Measurements from ENCODE around the gene ALDH3B2.

ALDH3B2 gene

DNA sequence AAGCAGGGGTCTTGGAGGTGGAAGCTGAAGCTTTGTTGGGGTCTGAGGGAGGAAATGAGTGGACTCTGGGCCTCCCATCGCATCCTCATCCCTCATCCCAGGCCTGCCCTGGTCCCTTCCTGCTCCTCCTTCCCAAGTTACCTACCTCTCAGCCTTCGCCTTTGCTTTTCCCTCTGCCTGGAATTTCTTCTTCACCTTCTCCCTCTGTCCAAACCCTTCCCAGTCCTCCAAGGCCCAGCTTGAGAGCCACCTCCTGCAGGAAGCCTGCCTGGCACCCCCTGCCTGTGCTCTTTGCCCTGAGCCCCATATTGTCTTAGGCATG, 42.6 kb downstream of the ALDH3B2 start:
- TF ChIP-seq ZNF239 (tag by site-specific recombination; IDR thresholded peaks at IDR 0.05): no peak
- TF ChIP-seq, protein P1, sequence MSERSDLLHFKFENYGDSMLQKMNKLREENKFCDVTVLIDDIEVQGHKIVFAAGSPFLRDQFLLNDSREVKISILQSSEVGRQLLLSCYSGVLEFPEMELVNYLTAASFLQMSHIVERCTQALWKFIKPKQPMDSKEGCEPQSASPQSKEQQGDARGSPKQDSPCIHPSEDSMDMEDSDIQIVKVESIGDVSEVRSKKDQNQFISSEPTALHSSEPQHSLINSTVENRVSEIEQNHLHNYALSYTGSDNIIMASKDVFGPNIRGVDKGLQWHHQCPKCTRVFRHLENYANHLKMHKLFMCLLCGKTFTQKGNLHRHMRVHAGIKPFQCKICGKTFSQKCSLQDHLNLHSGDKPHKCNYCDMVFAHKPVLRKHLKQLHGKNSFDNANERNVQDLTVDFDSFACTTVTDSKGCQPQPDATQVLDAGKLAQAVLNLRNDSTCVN (tag by site-specific recombination; optimal IDR thresholded peaks at IDR 0.05): no peak
- no peak for TF ChIP-seq ZNF76 (tag by site-specific recombination; IDR thresholded peaks at IDR 0.05; ENCODE audit: borderline replicate concordance, low read depth)
- TF ChIP-seq ZNF48 (tag by site-specific recombination; IDR thresholded peaks at IDR 0.05): no peak
- TF ChIP-seq ZNF16 (tag by site-specific recombination; IDR thresholded peaks at IDR 0.05; ENCODE audit: low read depth): no peak
- no peak for TF ChIP-seq ZXDB (tag by site-specific recombination; IDR thresholded peaks at IDR 0.05)
- TF ChIP-seq, protein P2, sequence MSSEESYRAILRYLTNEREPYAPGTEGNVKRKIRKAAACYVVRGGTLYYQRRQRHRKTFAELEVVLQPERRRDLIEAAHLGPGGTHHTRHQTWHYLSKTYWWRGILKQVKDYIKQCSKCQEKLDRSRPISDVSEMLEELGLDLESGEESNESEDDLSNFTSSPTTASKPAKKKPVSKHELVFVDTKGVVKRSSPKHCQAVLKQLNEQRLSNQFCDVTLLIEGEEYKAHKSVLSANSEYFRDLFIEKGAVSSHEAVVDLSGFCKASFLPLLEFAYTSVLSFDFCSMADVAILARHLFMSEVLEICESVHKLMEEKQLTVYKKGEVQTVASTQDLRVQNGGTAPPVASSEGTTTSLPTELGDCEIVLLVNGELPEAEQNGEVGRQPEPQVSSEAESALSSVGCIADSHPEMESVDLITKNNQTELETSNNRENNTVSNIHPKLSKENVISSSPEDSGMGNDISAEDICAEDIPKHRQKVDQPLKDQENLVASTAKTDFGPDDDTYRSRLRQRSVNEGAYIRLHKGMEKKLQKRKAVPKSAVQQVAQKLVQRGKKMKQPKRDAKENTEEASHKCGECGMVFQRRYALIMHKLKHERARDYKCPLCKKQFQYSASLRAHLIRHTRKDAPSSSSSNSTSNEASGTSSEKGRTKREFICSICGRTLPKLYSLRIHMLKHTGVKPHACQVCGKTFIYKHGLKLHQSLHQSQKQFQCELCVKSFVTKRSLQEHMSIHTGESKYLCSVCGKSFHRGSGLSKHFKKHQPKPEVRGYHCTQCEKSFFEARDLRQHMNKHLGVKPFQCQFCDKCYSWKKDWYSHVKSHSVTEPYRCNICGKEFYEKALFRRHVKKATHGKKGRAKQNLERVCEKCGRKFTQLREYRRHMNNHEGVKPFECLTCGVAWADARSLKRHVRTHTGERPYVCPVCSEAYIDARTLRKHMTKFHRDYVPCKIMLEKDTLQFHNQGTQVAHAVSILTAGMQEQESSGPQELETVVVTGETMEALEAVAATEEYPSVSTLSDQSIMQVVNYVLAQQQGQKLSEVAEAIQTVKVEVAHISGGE (tag by site-specific recombination; conservative IDR thresholded peaks at IDR 0.05; ENCODE audit: low read depth): no peak
- no peak for TF ChIP-seq ZNF623 (tag by site-specific recombination; IDR thresholded peaks at IDR 0.05)
- no peak for TF ChIP-seq ZNF645 (tag by site-specific recombination; IDR thresholded peaks at IDR 0.05)
- TF ChIP-seq ZNF837 (tag by site-specific recombination; IDR thresholded peaks at IDR 0.05): no peak
- no peak for TF ChIP-seq ZNF670 (tag by site-specific recombination; IDR thresholded peaks at IDR 0.05; ENCODE audit: low read depth)
- TF ChIP-seq GFI1B (tag by site-specific recombination; IDR thresholded peaks at IDR 0.05): no peak
- POLR2A ChIA-PET: no interaction called here
- Histone ChIP-seq H3K9me3 (ENCODE audit: control insufficient read depth, insufficient read depth, low read depth, low read length) (no peaks in the 10 kb centered on the region), H3K27ac (ENCODE audit: extremely low read depth, low read depth, low read length) (no peak overlapping the region), H3K4me3 (ENCODE audit: low read depth, low read length) (no peak overlapping the region), H3K36me3 (ENCODE audit: control insufficient read depth in 2 of 2, insufficient read depth in 1 of 2, low read length in 2 of 2) (no peaks in the 10 kb centered on the region), H3K4me1 (ENCODE audit: control insufficient read depth, insufficient read depth, low read length) (no peaks in the 10 kb centered on the region)
- CTCF ChIA-PET: interaction anchor here (0.5 to 1.2 kb wide), 6 partner anchors 18 to 201 kb away, joined by 3 to 7 read pairs (median 4); no protein-coding TSS in a partner anchor

- POLR2A ChIA-PET: no interaction called here
Measured at GRCh38 chr11:67631411-67631810, 43.0 kb downstream of the ALDH3B2 start.

More at GRCh38 chr11:67631411-67631810, 43.0 kb downstream of the ALDH3B2 start:
- Histone ChIP-seq H3K27ac (ENCODE audit: extremely low read depth, low read depth, low read length) (no peak overlapping the region), H3K4me3 (ENCODE audit: low read depth, low read length) (no peak overlapping the region), H3K9me3 (ENCODE audit: control insufficient read depth, insufficient read depth, low read depth, low read length) (no peaks in the 10 kb centered on the region), H3K36me3 (ENCODE audit: control insufficient read depth in 2 of 2, insufficient read depth in 1 of 2, low read length in 2 of 2) (no peaks in the 10 kb centered on the region), H3K4me1 (ENCODE audit: control insufficient read depth, insufficient read depth, low read length) (no peaks in the 10 kb centered on the region)
- TF ChIP-seq IKZF3 (tag by site-specific recombination; IDR thresholded peaks at IDR 0.05): no peak
- TF ChIP-seq ZSCAN23 (tag by site-specific recombination; IDR thresholded peaks at IDR 0.05): no peak
- no peak for TF ChIP-seq ZNF585B (tag by site-specific recombination; IDR thresholded peaks at IDR 0.05)
- TF ChIP-seq ZNF16 (tag by site-specific recombination; IDR thresholded peaks at IDR 0.05; ENCODE audit: low read depth): no peak
- no peak for TF ChIP-seq ZNF266 (tag by site-specific recombination; IDR thresholded peaks at IDR 0.05; ENCODE audit: low read depth)
- no peak for TF ChIP-seq ZBTB20 (tag by site-specific recombination; IDR thresholded peaks at IDR 0.05)
- TF ChIP-seq ZNF223 (tag by site-specific recombination; IDR thresholded peaks at IDR 0.05): no peak
- TF ChIP-seq ZNF837 (tag by site-specific recombination; IDR thresholded peaks at IDR 0.05): no peak
- no peak for TF ChIP-seq ZNF433 (tag by site-specific recombination; IDR thresholded peaks at IDR 0.05; ENCODE audit: low read depth)
- no peak for TF ChIP-seq PBX3 (CRISPR knock-in tag; IDR thresholded peaks at IDR 0.05)
- TF ChIP-seq ZNF785 (tag by site-specific recombination; IDR thresholded peaks at IDR 0.05): no peak
- no peak for TF ChIP-seq ZNF416 (tag by site-specific recombination; IDR thresholded peaks at IDR 0.05)
- no peak for TF ChIP-seq ZNF555 (tag by site-specific recombination; conservative IDR thresholded peaks at IDR 0.05)
- TF ChIP-seq ZNF23 (tag by site-specific recombination; IDR thresholded peaks at IDR 0.05; ENCODE audit: borderline replicate concordance): no peak
- TF ChIP-seq GFI1B (tag by site-specific recombination; IDR thresholded peaks at IDR 0.05): no peak
- no peak for TF ChIP-seq ZNF692 (tag by site-specific recombination; IDR thresholded peaks at IDR 0.05)
- TF ChIP-seq, protein P1 (tag by site-specific recombination; optimal IDR thresholded peaks at IDR 0.05): no peak
- TF ChIP-seq YY1 (tag by site-specific recombination; IDR thresholded peaks at IDR 0.05): no peak
- CTCF ChIA-PET: interaction anchor here (0.6 to 1.2 kb wide), 5 partner anchors 17 to 202 kb away, joined by 3 to 7 read pairs (median 3); no protein-coding TSS in a partner anchor
